ENCODE results near the gene SH2D1B. TPM values are rescaled to one million over a fixed set of nuclear protein-coding genes. Genes with fewer than 3 reads are reported as not detected.

SH2D1B gene
- total and polyA plus RNA-seq, 9 of the 15 experiments (the other 6 are each of a cell fraction or from before 2014, with no cell fraction given), result 5.6 to 19.6 (median 9.7) TPM

DNA sequence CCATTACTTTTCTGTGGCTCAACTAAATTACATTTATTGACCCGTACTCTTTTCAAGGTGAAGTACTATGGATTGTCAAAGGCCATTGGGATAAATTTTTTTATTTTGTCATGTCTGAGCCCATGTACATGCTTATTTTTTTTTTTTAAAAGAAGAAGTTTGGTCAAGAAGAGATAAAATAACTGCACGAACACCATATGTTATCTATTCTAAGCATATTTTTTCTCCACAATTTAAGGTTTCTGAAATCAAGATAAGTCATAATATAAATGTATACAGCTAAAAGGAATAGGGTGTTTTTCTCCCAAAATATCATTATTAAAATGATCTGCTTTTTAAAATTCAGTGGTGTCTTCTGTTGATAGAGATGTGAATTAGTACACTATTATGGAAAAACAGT lies 35.0 kb upstream of the SH2D1B start (continued):
- 0 out of 2 replicates have a peak, but pooled peaks have one; percentile 15 for TF ChIP-seq NCOR1 (IDR thresholded peaks at IDR 0.05)
- TF ChIP-seq ZFP1 (CRISPR knock-in tag; IDR thresholded peaks at IDR 0.05), result no peak
- TF ChIP-seq MBD2 (IDR thresholded peaks at IDR 0.05; ENCODE audit: borderline replicate concordance, low read depth), result no peak
- TF ChIP-seq ZNF780A (CRISPR knock-in tag; IDR thresholded peaks at IDR 0.05), result no peak

DNA sequence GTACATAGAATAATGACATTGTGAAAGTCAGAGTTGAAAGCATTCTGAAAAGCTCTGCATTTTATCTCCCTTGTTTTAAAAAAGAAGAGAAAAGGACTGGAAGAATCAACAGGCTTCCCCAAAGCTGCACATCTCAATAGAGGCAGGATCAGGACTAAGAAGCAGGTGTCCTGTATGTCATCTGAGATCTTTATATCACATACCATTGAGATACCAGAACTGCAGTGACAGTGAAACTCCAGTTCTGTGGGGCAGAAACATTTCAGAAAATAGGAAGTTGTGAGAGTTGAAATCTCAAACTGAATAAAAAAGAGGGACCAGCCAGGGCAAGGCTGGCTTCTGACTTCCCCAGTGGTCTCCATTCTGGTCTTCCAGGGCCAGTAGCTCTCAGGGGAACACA lies 33.0 kb upstream of the SH2D1B start:
- FAIRE-seq, result no peak
- no peak overlapping the region for H3K4me3 ChIP-seq
- in situ Hi-C loops (cut with MboI), result no loop called here

More for the DNA sequence above, 33.0 kb upstream of the SH2D1B start:
- Histone ChIP-seq H3K9me1 (ENCODE audit: control insufficient read depth, insufficient read depth, low read length) (no peaks in the 10 kb centered on the region), H2AFZ (ENCODE audit: low read depth, low read length) (peak overlapping the region; percentile 97), H3K79me2 (ENCODE audit: control insufficient read depth, insufficient read depth, low read length) (no peaks in the 10 kb centered on the region), H3K9ac (ENCODE audit: insufficient read depth in 1 of 2, low read depth in 2 of 2, low read length in 2 of 2) (no peak overlapping the region), H3K4me2 (ENCODE audit: insufficient read depth, low read length) (no peak overlapping the region), H3K4me1 (replicated peaks in 1 of 2; ENCODE audit: control insufficient read depth in 2 of 2, insufficient read depth in 2 of 2, low read length in 2 of 2) (peaks cover 3 to 29% of the 10 kb centered on the region in 2 experiments; a peak in 3 of 5 replicates), H4K20me1 (replicated peaks; ENCODE audit: control insufficient read depth, insufficient read depth, low read length) (no peaks in the 10 kb centered on the region), H3K36me3 (ENCODE audit: control insufficient read depth, insufficient read depth, low read length) (no peaks in the 10 kb centered on the region), H3K27me3 (ENCODE audit: control insufficient read depth in 2 of 2, insufficient read depth in 2 of 2, low read length in 2 of 2) (no peaks in the 10 kb centered on the region; a peak in 1 of 5 replicates), H3K9me3 (replicated peaks; ENCODE audit: control insufficient read depth, insufficient read depth, low read depth, low read length) (no peaks in the 10 kb centered on the region), H3K27ac (ENCODE audit: extremely low read depth, low read depth, low read length) (peak overlapping the region; percentile 6; the same call in 1 of the 3 replicates)
- DNase-seq (ENCODE audit: extremely low read depth in 1 of 4, low spot score in 3 of 4) (no peak), ATAC-seq (peak; percentile 49)
- TF ChIP-seq ZNF668 (CRISPR knock-in tag; IDR thresholded peaks at IDR 0.05), result no peak
- POLR2A ChIA-PET, result interaction anchor here (0.6 to 1.8 kb wide), 3 partner anchors 10 to 168 kb away, joined by 3 to 5 read pairs (median 3); no protein-coding TSS in a partner anchor
- CTCF ChIA-PET (ENCODE audit: low intra/inter-chr PET ratio), result no interaction called here
- no TSS peak for BruUV-seq (replicated peaks)
- intact Hi-C loops (cut with micrococcal nuclease), result no loop called here
